Chondrocyte (in vitro differentiated cells): ENCODE data around the gene ERICH6B. TPM values are rescaled to one million over a fixed set of nuclear protein-coding genes. Genes with fewer than 3 reads are reported as not detected.

ENCODE experiments used
- DNase-seq: peaks from one replicate; pipeline ENCODE4 v3.0.0; 2021; ENCODE audit warnings: mixed read lengths, low spot score
- H3K27ac Mint-ChIP-seq: one replicate; pipeline ENCODE4 v1.8.0; 2021; ENCODE audit warnings: mild to moderate bottlenecking, moderate library complexity, mixed read lengths; ENCODE audit not compliant: unreplicated experiment
- H3K27me3 Mint-ChIP-seq: 2 replicates; pipeline ENCODE4 v1.8.0; 2021; ENCODE audit warnings: low read depth, mixed read lengths
- H3K36me3 Mint-ChIP-seq: 2 replicates; pipeline ENCODE4 v1.8.0; 2021; ENCODE audit warnings: low read depth, mixed read lengths
- H3K4me1 Mint-ChIP-seq: 2 replicates; pipeline ENCODE4 v1.8.0; 2021; ENCODE audit warnings: low read depth, mild to moderate bottlenecking, mixed read lengths
- H3K4me3 Mint-ChIP-seq: one replicate; pipeline ENCODE4 v1.8.0; 2021; ENCODE audit warnings: mild to moderate bottlenecking, moderate library complexity, mixed read lengths; ENCODE audit not compliant: unreplicated experiment
- H3K9me3 Mint-ChIP-seq: 2 replicates; pipeline ENCODE4 v1.8.0; 2021; ENCODE audit warnings: low read depth, mixed read lengths
- total RNA-seq: library from RNA; stranded (reverse); gene quantifications from 3 replicates; pipeline ENCODE4 v1.2.1, GENCODE V29; 2021
- TF ChIP-seq, protein P1 (sequence below): fragments of 200-600 bp; sonication (generic); IDR thresholded peaks from 2 replicates; pipeline ENCODE4 v1.5.0; 2021; ENCODE audit warnings: antibody characterized with exemption, mild to moderate bottlenecking, moderate library complexity

The ERICH6B gene
- total RNA-seq, 1 donor from 2014 or later = not detected

GRCh38 chr13:45627656-45628055 is 12.1 kb upstream of the ERICH6B start:
- H3K9me3 Mint-ChIP-seq = no peaks in the 10 kb centered on the region
- H3K4me3 Mint-ChIP-seq = no peak overlapping the region
- peaks cover 18% of the 10 kb centered on the region for H3K27me3 Mint-ChIP-seq
- no peak overlapping the region for H3K27ac Mint-ChIP-seq
- no peaks in the 10 kb centered on the region for H3K4me1 Mint-ChIP-seq
- H3K36me3 Mint-ChIP-seq = no peaks in the 10 kb centered on the region
- TF ChIP-seq, protein P1, sequence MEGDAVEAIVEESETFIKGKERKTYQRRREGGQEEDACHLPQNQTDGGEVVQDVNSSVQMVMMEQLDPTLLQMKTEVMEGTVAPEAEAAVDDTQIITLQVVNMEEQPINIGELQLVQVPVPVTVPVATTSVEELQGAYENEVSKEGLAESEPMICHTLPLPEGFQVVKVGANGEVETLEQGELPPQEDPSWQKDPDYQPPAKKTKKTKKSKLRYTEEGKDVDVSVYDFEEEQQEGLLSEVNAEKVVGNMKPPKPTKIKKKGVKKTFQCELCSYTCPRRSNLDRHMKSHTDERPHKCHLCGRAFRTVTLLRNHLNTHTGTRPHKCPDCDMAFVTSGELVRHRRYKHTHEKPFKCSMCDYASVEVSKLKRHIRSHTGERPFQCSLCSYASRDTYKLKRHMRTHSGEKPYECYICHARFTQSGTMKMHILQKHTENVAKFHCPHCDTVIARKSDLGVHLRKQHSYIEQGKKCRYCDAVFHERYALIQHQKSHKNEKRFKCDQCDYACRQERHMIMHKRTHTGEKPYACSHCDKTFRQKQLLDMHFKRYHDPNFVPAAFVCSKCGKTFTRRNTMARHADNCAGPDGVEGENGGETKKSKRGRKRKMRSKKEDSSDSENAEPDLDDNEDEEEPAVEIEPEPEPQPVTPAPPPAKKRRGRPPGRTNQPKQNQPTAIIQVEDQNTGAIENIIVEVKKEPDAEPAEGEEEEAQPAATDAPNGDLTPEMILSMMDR = no peak
- no peak for DNase-seq

DNA sequence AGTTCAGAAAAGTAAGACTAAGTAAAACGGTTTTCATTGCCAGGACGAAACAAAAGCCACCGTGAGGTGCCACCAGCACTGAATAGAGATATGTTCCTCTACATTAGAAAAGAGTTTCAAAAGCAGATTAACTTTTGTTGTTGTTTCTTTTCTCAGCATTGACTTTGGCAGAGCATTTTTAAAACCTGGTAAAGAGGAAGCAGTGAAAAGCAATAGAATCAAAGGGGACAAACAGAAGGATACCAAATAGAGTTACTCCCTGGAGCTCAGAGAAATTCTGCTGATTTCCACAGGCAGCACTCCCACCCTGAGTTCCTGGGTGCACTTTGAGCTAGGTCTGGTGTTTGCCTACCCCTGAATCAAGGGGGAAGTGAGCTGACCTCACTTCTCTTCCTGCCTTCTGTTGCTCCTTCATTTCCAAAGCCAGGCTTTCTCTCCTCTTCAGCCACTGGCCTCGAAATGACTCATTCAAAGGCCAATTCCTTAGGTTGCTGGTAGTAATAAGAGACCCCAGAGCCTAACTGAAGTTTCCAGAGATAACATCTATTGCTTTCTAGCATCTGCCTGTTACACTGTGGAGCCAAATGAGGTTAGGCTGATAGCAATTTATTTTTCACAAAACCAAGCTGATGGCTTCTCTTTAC is 11.3 kb upstream of the ERICH6B start:
- H3K27me3 Mint-ChIP-seq = peaks cover 23% of the 10 kb centered on the region

GRCh38 chr13:45623516-45624090 is 8.1 kb upstream of the ERICH6B start:
- Mint-ChIP-seq H3K4me3 (no peak overlapping the region), H3K27ac (no peak overlapping the region), H3K4me1 (no peaks in the 10 kb centered on the region), H3K36me3 (peaks cover 6% of the 10 kb centered on the region), H3K27me3 (peaks cover 45% of the 10 kb centered on the region), H3K9me3 (peaks cover 12% of the 10 kb centered on the region)
- DNase-seq = no peak
- TF ChIP-seq, protein P1 = peak; percentile 93

More for the DNA sequence above, 11.3 kb upstream of the ERICH6B start:
- H3K4me3 Mint-ChIP-seq = no peak overlapping the region
- TF ChIP-seq, protein P1 = no peak
- no peaks in the 10 kb centered on the region for H3K9me3 Mint-ChIP-seq
- no peaks in the 10 kb centered on the region for H3K36me3 Mint-ChIP-seq
- no peak overlapping the region for H3K27ac Mint-ChIP-seq
- no peak for DNase-seq
- no peaks in the 10 kb centered on the region for H3K4me1 Mint-ChIP-seq

DNA sequence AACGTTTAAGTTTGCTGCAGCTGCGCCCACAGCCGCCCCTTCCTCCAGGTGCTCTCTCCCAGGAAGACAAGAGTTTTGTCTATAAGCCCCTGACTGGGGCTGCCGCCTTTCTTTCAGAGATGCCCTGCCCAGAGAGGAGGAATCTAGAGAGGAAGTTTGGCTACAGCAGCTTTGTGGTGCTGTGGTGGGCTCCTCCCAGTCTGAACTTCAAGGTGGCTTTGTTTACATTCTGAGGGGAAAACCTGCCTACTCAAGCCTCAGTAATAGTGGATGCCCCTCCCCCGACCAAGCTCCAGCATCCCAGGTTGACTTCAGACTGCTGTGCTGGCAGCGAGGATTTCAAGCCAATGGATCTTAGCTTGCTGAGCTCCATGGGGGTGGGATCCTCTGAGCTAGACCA is 6.4 kb upstream of the ERICH6B start:
- Mint-ChIP-seq H3K27ac (no peak overlapping the region), H3K27me3 (peaks cover 62% of the 10 kb centered on the region), H3K4me3 (no peak overlapping the region), H3K36me3 (peaks cover 6% of the 10 kb centered on the region), H3K9me3 (peaks cover 15% of the 10 kb centered on the region), H3K4me1 (no peaks in the 10 kb centered on the region)
- no peak for DNase-seq
- TF ChIP-seq, protein P1 = no peak

DNA sequence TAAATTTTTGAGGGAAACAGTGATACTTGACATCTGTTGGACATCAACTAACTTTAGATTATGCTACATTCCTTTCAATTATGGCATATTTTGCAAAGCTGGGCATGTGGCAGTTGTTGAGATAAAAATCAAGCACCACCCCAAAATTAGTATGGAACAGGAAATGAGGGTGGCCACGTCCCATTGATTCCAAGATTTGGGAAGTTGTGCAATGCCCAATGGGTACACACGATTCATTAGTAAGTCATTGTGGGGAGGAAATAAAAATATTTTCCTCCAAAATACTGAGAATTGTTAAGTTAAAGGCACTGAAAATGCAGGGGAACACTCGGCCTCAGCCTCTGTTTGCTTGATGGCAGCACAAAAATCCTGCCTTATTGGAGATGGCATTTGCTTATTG is 7.6 kb downstream of the ERICH6B start:
- DNase-seq = no peak

More for the DNA sequence above, 7.6 kb downstream of the ERICH6B start:
- H3K36me3 Mint-ChIP-seq = no peaks in the 10 kb centered on the region
- H3K27ac Mint-ChIP-seq = no peak overlapping the region
- TF ChIP-seq, protein P1 = no peak
- no peaks in the 10 kb centered on the region for H3K9me3 Mint-ChIP-seq
- H3K27me3 Mint-ChIP-seq = peaks cover 40% of the 10 kb centered on the region
- H3K4me3 Mint-ChIP-seq = no peak overlapping the region
- no peaks in the 10 kb centered on the region for H3K4me1 Mint-ChIP-seq
